Sigmoid colon (tissue), 3 donors: ENCODE results near the gene MMP7.

ENCODE experiments used
- POLR2A ChIP-seq, 2 donors: fragments of 450-650 bp; IDR thresholded peaks; one replicate each; pipeline ENCODE4 v1.6.1; 2016; ENCODE audit warnings: antibody characterized with exemption in 2 of 2, mild to moderate bottlenecking in 2 of 2, moderate library complexity in 2 of 2
- TF ChIP-seq, protein P1 (sequence below), 4 experiments: fragments of 450-650 bp in 3 of 4; fragments of 200-600 bp in 1 of 4; IDR thresholded peaks; one replicate each; pipeline ENCODE4 v1.5.1; 2016 to 2019; ENCODE audit warnings: antibody characterized with exemption in 4 of 4, mild to moderate bottlenecking in 3 of 4, moderate library complexity in 2 of 4

DNA sequence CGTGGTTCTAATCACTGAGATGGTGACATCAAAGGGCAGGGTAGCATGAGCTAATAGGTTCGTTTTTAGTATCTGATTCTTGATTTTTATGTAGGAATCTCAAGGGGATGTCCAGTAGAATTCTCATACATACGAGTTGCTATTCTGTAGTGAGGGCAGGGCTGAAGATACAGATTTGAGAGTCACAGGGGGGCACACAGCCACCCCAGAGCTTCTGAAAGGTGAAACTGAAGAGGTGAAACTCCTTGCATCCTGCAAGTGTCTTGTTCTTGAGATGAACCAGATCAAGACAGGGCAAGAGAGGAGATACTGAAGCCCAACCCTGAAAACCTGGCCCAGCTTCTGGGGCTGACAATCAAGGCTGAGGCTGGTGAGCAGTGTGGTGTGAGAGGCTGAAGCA lies 42.3 kb downstream of the MMP7 start:
- TF ChIP-seq, protein P1, sequence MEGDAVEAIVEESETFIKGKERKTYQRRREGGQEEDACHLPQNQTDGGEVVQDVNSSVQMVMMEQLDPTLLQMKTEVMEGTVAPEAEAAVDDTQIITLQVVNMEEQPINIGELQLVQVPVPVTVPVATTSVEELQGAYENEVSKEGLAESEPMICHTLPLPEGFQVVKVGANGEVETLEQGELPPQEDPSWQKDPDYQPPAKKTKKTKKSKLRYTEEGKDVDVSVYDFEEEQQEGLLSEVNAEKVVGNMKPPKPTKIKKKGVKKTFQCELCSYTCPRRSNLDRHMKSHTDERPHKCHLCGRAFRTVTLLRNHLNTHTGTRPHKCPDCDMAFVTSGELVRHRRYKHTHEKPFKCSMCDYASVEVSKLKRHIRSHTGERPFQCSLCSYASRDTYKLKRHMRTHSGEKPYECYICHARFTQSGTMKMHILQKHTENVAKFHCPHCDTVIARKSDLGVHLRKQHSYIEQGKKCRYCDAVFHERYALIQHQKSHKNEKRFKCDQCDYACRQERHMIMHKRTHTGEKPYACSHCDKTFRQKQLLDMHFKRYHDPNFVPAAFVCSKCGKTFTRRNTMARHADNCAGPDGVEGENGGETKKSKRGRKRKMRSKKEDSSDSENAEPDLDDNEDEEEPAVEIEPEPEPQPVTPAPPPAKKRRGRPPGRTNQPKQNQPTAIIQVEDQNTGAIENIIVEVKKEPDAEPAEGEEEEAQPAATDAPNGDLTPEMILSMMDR (IDR thresholded peaks at IDR 0.05), result no peak
- TF ChIP-seq POLR2A (IDR thresholded peaks at IDR 0.05), result no peak
